ENCODE data around the gene MUC5B. TPM values are rescaled to one million over a fixed set of nuclear protein-coding genes. Genes with fewer than 3 reads are reported as not detected.

Gene MUC5B
- polyA plus RNA-seq, 1 donor = 1.9 TPM

GRCh38 chr11:1204381-1205101 lies 18.3 kb upstream of the MUC5B start:
- WGBS (ENCODE audit: insufficient coverage, low lambda C conversion rate) = no CpG with 5 or more reads among the region's 22 CpGs

GRCh38 chr11:1205121-1205986 lies 17.5 kb upstream of the MUC5B start:
- H3K4me3 ChIP-seq (ENCODE audit: low read length) = no peak overlapping the region
- H3K27ac ChIP-seq (ENCODE audit: low read length) = no peak overlapping the region
- peaks cover 8% of the 10 kb centered on the region for H3K27me3 ChIP-seq (ENCODE audit: control insufficient read depth, insufficient read depth, low read length)
- no peaks in the 10 kb centered on the region for H3K4me1 ChIP-seq (ENCODE audit: control insufficient read depth, insufficient read depth, low read length)
- no CpG with 5 or more reads among the region's 35 CpGs for WGBS (ENCODE audit: insufficient coverage, low lambda C conversion rate)
- H3K36me3 ChIP-seq (ENCODE audit: control insufficient read depth, insufficient read depth, low read length) = no peaks in the 10 kb centered on the region
- H3K9me3 ChIP-seq (ENCODE audit: control insufficient read depth, low read depth, low read length) = peaks cover 6% of the 10 kb centered on the region
- no peak for DNase-seq

More at GRCh38 chr11:1204381-1205101, 18.3 kb upstream of the MUC5B start:
- H3K4me1 ChIP-seq (ENCODE audit: control insufficient read depth, insufficient read depth, low read length) = no peaks in the 10 kb centered on the region
- H3K36me3 ChIP-seq (ENCODE audit: control insufficient read depth, insufficient read depth, low read length) = no peaks in the 10 kb centered on the region
- no peak overlapping the region for H3K27ac ChIP-seq (ENCODE audit: low read length)
- peaks cover 6% of the 10 kb centered on the region for H3K9me3 ChIP-seq (ENCODE audit: control insufficient read depth, low read depth, low read length)
- peaks cover 14% of the 10 kb centered on the region for H3K27me3 ChIP-seq (ENCODE audit: control insufficient read depth, insufficient read depth, low read length)
- no peak overlapping the region for H3K4me3 ChIP-seq (ENCODE audit: low read length)
- DNase-seq = no peak

- peaks cover 2% of the 10 kb centered on the region for H3K27me3 ChIP-seq (ENCODE audit: control insufficient read depth, insufficient read depth, low read length)
- no CpG with 5 or more reads among the region's 8 CpGs for WGBS (ENCODE audit: insufficient coverage, low lambda C conversion rate)
- DNase-seq = no peak
These were observed 16.9 kb upstream of the MUC5B start for GRCh38 chr11:1205987-1206331.

GRCh38 chr11:1206391-1207271 lies 16.2 kb upstream of the MUC5B start:
- no peaks in the 10 kb centered on the region for H3K36me3 ChIP-seq (ENCODE audit: control insufficient read depth, insufficient read depth, low read length)
- no peak overlapping the region for H3K27ac ChIP-seq (ENCODE audit: low read length)
- H3K4me1 ChIP-seq (ENCODE audit: control insufficient read depth, insufficient read depth, low read length) = no peaks in the 10 kb centered on the region
- no peaks in the 10 kb centered on the region for H3K27me3 ChIP-seq (ENCODE audit: control insufficient read depth, insufficient read depth, low read length)
- H3K4me3 ChIP-seq (ENCODE audit: low read length) = no peak overlapping the region
- H3K9me3 ChIP-seq (ENCODE audit: control insufficient read depth, low read depth, low read length) = peaks cover 11% of the 10 kb centered on the region
- no peak for DNase-seq
- no CpG with 5 or more reads among the region's 38 CpGs for WGBS (ENCODE audit: insufficient coverage, low lambda C conversion rate)

More at GRCh38 chr11:1205987-1206331, 16.9 kb upstream of the MUC5B start:
- H3K4me1 ChIP-seq (ENCODE audit: control insufficient read depth, insufficient read depth, low read length) = no peaks in the 10 kb centered on the region
- peaks cover 10% of the 10 kb centered on the region for H3K9me3 ChIP-seq (ENCODE audit: control insufficient read depth, low read depth, low read length)
- no peak overlapping the region for H3K4me3 ChIP-seq (ENCODE audit: low read length)
- no peak overlapping the region for H3K27ac ChIP-seq (ENCODE audit: low read length)
- no peaks in the 10 kb centered on the region for H3K36me3 ChIP-seq (ENCODE audit: control insufficient read depth, insufficient read depth, low read length)

GRCh38 chr11:1207401-1208143 lies 15.3 kb upstream of the MUC5B start:
- Histone ChIP-seq H3K4me1 (ENCODE audit: control insufficient read depth, insufficient read depth, low read length) (no peaks in the 10 kb centered on the region), H3K9me3 (ENCODE audit: control insufficient read depth, low read depth, low read length) (peaks cover 11% of the 10 kb centered on the region), H3K36me3 (ENCODE audit: control insufficient read depth, insufficient read depth, low read length) (no peaks in the 10 kb centered on the region), H3K27me3 (ENCODE audit: control insufficient read depth, insufficient read depth, low read length) (no peaks in the 10 kb centered on the region), H3K27ac (ENCODE audit: low read length) (no peak overlapping the region), H3K4me3 (ENCODE audit: low read length) (no peak overlapping the region)
- no CpG with 5 or more reads among the region's 34 CpGs for WGBS (ENCODE audit: insufficient coverage, low lambda C conversion rate)
- DNase-seq = no peak

- Histone ChIP-seq H3K9me3 (ENCODE audit: control insufficient read depth, low read depth, low read length) (peaks cover 16% of the 10 kb centered on the region), H3K4me3 (ENCODE audit: low read length) (no peak overlapping the region), H3K4me1 (ENCODE audit: control insufficient read depth, insufficient read depth, low read length) (no peaks in the 10 kb centered on the region), H3K27me3 (ENCODE audit: control insufficient read depth, insufficient read depth, low read length) (no peaks in the 10 kb centered on the region), H3K36me3 (ENCODE audit: control insufficient read depth, insufficient read depth, low read length) (no peaks in the 10 kb centered on the region), H3K27ac (ENCODE audit: low read length) (no peak overlapping the region)
- WGBS (ENCODE audit: insufficient coverage, low lambda C conversion rate) = no CpG with 5 or more reads among the region's 6 CpGs
- no peak for DNase-seq
These were observed 14.8 kb upstream of the MUC5B start for GRCh38 chr11:1208144-1208393.

GRCh38 chr11:1208394-1209261 lies 14.2 kb upstream of the MUC5B start:
- no peaks in the 10 kb centered on the region for H3K27me3 ChIP-seq (ENCODE audit: control insufficient read depth, insufficient read depth, low read length)
- no peak overlapping the region for H3K27ac ChIP-seq (ENCODE audit: low read length)
- no peak overlapping the region for H3K4me3 ChIP-seq (ENCODE audit: low read length)
- H3K4me1 ChIP-seq (ENCODE audit: control insufficient read depth, insufficient read depth, low read length) = no peaks in the 10 kb centered on the region
- H3K9me3 ChIP-seq (ENCODE audit: control insufficient read depth, low read depth, low read length) = peaks cover 18% of the 10 kb centered on the region
- no peaks in the 10 kb centered on the region for H3K36me3 ChIP-seq (ENCODE audit: control insufficient read depth, insufficient read depth, low read length)
- DNase-seq = no peak
- no CpG with 5 or more reads among the region's 39 CpGs for WGBS (ENCODE audit: insufficient coverage, low lambda C conversion rate)

- H3K4me3 ChIP-seq (ENCODE audit: low read length) = no peak overlapping the region
- DNase-seq = no peak
- H3K27ac ChIP-seq (ENCODE audit: low read length) = no peak overlapping the region
- H3K4me1 ChIP-seq (ENCODE audit: control insufficient read depth, insufficient read depth, low read length) = no peaks in the 10 kb centered on the region
- no CpG with 5 or more reads among the region's 17 CpGs for WGBS (ENCODE audit: insufficient coverage, low lambda C conversion rate)
- H3K27me3 ChIP-seq (ENCODE audit: control insufficient read depth, insufficient read depth, low read length) = no peaks in the 10 kb centered on the region
- H3K9me3 ChIP-seq (ENCODE audit: control insufficient read depth, low read depth, low read length) = peaks cover 18% of the 10 kb centered on the region
- no peaks in the 10 kb centered on the region for H3K36me3 ChIP-seq (ENCODE audit: control insufficient read depth, insufficient read depth, low read length)
These were observed 13.4 kb upstream of the MUC5B start for GRCh38 chr11:1209371-1210057.

- no peaks in the 10 kb centered on the region for H3K36me3 ChIP-seq (ENCODE audit: control insufficient read depth, insufficient read depth, low read length)
- DNase-seq = no peak
- no peaks in the 10 kb centered on the region for H3K27me3 ChIP-seq (ENCODE audit: control insufficient read depth, insufficient read depth, low read length)
- H3K27ac ChIP-seq (ENCODE audit: low read length) = no peak overlapping the region
- H3K4me1 ChIP-seq (ENCODE audit: control insufficient read depth, insufficient read depth, low read length) = no peaks in the 10 kb centered on the region
- H3K4me3 ChIP-seq (ENCODE audit: low read length) = no peak overlapping the region
- H3K9me3 ChIP-seq (ENCODE audit: control insufficient read depth, low read depth, low read length) = peaks cover 18% of the 10 kb centered on the region
- 70% methylated on average over 2 of the region's 2 CpGs for WGBS (ENCODE audit: insufficient coverage, low lambda C conversion rate)
These were observed 11.0 kb upstream of the MUC5B start for GRCh38 chr11:1211838-1212237.

Measured in large intestine (tissue), 3 donors.